Upper lobe of left lung (tissue), 4 donors: Measurements from ENCODE around the gene NR3C1.

Experiments
- CTCF ChIP-seq, 6 experiments: fragments of 450-650 bp in 4 of 6; fragments of 200-600 bp in 2 of 6; sonication (generic) in 2 of 6; IDR thresholded peaks; one replicate each; pipeline ENCODE4 v1.5.1; 2016 to 2019; ENCODE audit warnings: antibody characterized with exemption in 6 of 6
- EP300 ChIP-seq, 4 donors: sonication (generic); formaldehyde crosslinking; IDR thresholded peaks; one replicate each; pipeline ENCODE4 v1.5.1; 2017; ENCODE audit warnings: antibody characterized with exemption in 4 of 4, control low read depth in 2 of 4

GRCh38 chr5:143383988-143384387 is 19.5 kb downstream of the NR3C1 start:
- no peak for TF ChIP-seq CTCF (IDR thresholded peaks at IDR 0.05)
- TF ChIP-seq EP300 (IDR thresholded peaks at IDR 0.05) = no peak
